GM19240 (cell line): ENCODE results near the gene C9orf85.

ENCODE experiments used
- DNase-seq: peaks from one replicate; pipeline ENCODE4 v3.0.0; 2011; ENCODE audit warnings: low spot score; ENCODE audit not compliant: insufficient read length

The C9orf85 gene

GRCh38 chr9:71904076-71904475, 7.4 kb upstream of the C9orf85 start:
- no peak for DNase-seq

DNA sequence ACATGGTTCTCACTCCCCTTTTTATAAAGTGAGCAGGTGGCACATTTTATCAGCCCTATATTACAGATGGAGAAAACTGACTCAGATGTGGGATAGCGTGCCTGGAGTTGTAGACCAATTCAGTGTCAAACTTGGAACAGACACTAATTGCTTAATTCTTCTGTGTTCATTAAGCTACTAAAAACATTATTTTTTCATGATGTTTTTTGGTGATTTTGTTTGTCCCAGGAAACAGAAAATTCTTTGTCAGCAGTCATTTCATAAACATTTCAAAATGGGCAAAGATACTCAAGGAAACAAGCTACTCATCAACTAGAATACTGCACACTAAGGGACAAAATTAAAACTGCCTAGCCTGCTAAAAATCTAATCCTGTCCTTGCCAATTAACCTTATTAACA, 2.6 kb upstream of the C9orf85 start:
- DNase-seq = no peak

- no peak for DNase-seq
These were observed 1.4 kb upstream of the C9orf85 start for GRCh38 chr9:71909887-71910649.

- no peak for DNase-seq
These were observed 784 bp upstream of the C9orf85 start for GRCh38 chr9:71910650-71911060.

GRCh38 chr9:71911908-71912335, 483 bp downstream of the C9orf85 start:
- no peak for DNase-seq

DNA sequence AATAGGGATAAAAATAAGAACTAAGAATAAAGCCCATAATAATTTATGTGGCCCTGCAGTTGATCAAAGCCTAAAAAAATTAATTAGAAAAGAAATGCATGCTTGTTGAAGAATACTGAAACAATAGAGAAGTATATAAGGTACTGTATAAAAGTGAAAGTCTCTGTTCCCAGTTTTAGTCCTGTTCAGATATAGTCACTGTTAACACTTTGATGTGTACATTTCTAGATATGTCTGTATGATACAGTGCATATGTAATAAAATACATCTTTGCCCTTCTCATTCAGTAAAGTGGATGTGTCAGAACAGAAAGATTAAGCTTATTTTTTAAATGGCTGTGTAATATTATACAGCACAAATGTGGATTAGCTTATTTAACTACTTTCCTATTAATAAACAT, 4.1 kb downstream of the C9orf85 start:
- no peak for DNase-seq

DNA sequence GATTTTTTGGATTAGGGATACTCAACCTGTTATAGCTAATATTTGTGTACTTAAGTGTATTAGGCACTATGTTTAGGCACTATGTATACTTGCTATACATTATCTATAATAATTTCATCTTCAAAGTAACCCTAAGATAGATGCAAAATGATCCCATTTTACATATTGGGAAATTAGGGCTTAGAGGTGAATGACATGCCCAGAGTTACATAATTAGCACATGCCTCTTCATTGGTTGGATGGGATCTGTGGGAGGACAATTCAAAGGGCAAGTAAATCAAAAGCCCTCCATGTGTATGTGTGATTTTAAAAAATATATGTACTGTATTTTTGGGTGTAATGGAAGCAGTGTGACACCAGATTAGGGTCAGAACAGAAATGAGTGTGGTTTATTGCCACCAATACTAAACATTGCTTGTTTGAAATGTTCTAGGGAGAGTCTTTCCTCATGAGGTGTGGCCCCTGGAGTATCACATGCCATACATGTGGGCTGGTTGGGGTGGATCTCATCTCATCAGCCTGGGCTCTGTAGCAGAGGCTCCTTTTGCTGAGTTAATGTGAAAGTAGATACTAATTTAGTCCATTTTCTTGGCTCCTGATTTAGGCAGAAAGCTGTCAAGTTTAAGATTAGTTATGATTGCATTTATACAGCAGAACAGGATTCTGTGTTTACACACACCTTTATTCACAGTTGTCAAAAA, 5.5 kb downstream of the C9orf85 start:
- DNase-seq = no peak

- no peak for DNase-seq
These were observed 7.0 kb downstream of the C9orf85 start for GRCh38 chr9:71918419-71918818.

GRCh38 chr9:71920456-71921189, 9.2 kb downstream of the C9orf85 start:
- no peak for DNase-seq

- DNase-seq = no peak
These were observed 9.9 kb downstream of the C9orf85 start for GRCh38 chr9:71921190-71921814.

DNA sequence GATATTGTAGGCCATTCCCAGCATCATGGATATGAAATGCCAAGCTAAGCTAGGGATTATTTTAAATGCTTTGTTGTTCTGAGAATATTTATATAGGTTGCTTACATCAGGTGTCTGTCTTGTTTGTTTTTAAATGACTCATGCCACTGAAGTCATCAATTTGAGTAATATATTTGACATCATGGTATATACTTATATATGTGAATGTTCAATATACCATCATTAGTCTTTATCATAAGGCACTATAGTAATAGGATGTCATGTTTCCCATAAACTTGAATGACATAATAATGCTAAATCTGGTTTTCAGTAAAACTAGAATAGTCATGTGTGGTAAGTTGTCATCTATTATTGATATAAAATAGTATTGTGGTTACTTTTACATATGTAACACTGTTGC, 13.1 kb downstream of the C9orf85 start:
- no peak for DNase-seq

GRCh38 chr9:71925834-71926233, 14.4 kb downstream of the C9orf85 start:
- DNase-seq = no peak

- DNase-seq = no peak
These were observed 16.9 kb downstream of the C9orf85 start for GRCh38 chr9:71928376-71928775.

GRCh38 chr9:71928806-71929205, 17.4 kb downstream of the C9orf85 start:
- no peak for DNase-seq

DNA sequence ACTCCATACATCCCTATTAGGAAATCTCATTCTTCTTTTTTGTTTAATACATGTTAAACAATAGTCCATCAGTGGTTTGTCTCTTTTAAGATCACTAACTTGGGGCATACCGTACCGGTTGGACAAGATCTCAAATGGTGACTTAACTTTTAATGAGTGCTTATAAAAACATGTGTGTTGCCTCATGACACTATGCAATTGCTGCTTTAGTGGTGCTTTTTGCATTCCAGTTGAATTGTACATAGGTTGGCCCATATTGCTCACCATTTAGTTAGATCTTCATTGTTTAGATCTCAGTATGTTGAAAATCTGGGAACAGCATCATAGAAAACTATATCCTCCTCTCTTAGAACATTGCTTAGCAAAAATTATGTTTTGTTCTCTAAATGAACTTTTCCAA, 17.8 kb downstream of the C9orf85 start:
- DNase-seq = no peak

GRCh38 chr9:71929791-71930440, 18.5 kb downstream of the C9orf85 start:
- no peak for DNase-seq

GRCh38 chr9:71931166-71931565, 19.7 kb downstream of the C9orf85 start:
- DNase-seq = no peak

- no peak for DNase-seq
These were observed 24.6 kb downstream of the C9orf85 start for GRCh38 chr9:71936066-71936465.

DNA sequence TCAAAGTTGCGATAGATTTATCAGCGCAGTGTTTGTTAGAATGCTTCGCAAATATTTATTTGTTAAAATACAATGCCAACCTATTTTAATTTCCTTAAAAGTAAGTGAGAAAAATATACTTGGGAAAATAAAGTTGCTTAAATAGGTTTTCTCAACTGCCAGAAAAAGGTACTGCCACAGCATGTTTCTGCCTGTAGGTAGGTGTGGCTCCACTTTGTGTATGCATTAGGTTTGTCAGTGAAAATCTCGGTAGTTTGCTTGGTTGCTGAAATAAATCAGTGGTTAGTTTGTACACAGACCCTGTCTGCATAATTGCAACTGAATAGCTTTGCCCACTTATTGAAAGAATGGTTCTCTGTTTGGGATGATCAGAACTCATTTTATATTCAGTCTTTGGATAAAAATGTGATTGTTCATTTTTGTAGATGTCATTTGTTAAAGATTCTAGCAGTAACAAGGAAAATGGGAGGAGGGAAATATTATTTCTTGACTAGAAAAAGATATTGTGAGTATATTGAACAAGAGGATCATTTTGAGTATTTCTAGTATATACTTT, 25.7 kb downstream of the C9orf85 start:
- no peak for DNase-seq

GRCh38 chr9:71937898-71938297, 26.5 kb downstream of the C9orf85 start:
- no peak for DNase-seq

GRCh38 chr9:71941060-71941568, 29.7 kb downstream of the C9orf85 start:
- DNase-seq = no peak
